HG02852 (cell line): ENCODE data around the gene TBL2.
A peak's percentile ranks its signal among the peaks of the same experiment; 100 is the strongest.
"Not testable (repeated sequence)": the region's sequence is repeated elsewhere in the genome, so short reads cannot be mapped to it uniquely, and the experiment has no call there.

Source experiments
- ATAC-seq: cut with Tn5 transposase; IDR thresholded peaks from one replicate; pipeline ENCODE4 v1.9.1; 2021; ENCODE audit warnings: mild to moderate bottlenecking, moderate library complexity; ENCODE audit not compliant: unreplicated experiment

The TBL2 gene

GRCh38 chr7:73606801-73607691 is 28.7 kb upstream of the TBL2 start:
- no peak for ATAC-seq

DNA sequence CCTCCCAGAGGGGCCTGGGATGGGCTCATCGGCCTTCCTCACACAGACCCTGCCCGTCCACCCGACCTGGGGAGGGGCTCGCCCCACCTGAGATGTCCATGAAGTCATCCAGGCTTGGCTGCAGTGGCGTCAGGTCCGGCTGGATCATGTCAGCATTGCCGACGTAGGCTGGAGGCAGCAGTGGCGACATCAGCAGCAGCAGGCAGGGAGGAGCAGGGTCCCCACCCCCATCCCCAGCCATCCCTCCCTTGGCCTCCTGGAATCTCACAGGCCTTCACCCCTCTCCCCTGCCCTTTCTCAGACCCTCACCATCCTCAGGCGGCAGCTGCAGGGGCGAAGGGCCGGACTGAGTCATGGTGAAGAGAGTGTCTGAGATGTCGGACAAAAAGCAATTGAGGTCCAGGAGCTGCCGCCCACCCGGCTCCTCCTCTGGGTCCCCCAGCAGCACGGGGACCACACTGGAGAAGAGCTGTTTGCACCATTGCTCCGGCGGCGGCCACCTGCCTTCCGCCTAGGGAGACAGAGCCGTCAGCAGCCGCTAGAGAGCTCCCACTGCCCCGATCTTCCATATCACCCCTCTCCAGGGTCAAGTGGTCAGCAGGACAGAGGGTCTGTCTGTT is 27.3 kb upstream of the TBL2 start:
- no peak for ATAC-seq

DNA sequence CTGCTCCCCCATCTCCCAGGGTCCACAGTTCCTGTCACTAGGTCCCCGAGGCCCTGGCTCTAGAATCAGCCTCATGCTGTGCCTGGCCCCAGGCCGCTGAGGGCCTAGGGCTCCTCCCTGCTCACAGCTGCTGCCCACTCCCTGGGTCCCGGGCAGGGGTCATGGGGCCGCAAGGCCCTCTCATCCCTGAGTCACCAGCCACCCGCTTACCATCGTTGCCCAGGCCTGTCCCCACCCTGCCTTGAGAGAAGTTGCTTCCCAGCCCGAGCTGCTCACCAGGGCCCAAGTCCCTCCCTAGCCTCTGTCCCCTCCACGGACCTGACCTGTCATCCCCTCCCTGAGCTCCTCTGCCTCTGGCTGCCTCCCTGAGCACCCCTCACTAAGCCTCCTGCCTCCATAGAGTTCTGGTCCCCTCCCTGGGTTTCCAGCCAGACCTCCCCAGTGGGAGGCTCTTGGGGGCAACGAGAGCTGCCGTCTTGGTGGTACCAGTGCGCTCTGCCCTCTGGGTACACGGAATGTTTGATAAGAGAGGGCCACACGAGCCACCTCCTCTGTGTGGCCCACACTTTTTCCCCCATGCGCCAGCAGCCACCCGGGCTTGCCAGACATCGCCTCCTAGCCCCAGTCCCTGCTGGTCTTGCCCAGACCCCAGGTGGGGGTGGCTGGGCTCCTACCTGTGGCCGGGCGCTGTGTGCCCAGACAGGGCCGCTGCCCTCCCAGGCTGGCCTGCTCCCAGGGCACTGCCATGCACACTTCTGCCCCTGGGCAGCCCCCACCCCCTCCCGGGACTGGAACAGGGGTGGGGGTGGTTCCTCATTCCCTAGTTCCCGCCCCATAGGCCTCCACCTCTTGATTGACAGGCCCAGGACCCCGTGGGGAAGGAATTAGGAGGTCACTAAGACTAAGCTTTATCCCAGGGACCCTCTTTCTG is 24.6 kb upstream of the TBL2 start:
- no peak for ATAC-seq

DNA sequence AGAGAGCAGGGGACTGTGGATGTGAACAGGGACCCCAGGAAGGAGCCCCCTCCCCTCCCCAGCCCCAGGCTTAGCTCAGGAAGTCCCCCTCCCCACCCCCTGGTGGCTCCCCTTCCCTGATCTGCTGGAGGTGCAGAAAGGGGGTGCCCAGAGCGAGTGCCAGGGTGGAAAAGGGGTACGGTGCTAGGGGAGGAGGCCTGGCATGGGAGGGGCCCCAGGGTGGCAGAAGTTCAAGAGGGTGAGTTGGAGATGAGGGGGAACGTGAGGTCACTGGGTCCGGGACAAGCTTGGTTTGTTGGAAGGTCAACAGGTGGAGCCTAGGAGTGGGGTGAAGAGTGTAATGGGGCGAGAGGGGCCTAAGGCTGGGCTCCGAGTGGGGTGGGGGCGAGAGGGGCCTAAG is 21.5 kb upstream of the TBL2 start:
- ATAC-seq: no peak

- no peak for ATAC-seq
These were observed 20.9 kb upstream of the TBL2 start for GRCh38 chr7:73599151-73599882.

GRCh38 chr7:73597978-73598782 is 19.8 kb upstream of the TBL2 start:
- ATAC-seq: no peak

DNA sequence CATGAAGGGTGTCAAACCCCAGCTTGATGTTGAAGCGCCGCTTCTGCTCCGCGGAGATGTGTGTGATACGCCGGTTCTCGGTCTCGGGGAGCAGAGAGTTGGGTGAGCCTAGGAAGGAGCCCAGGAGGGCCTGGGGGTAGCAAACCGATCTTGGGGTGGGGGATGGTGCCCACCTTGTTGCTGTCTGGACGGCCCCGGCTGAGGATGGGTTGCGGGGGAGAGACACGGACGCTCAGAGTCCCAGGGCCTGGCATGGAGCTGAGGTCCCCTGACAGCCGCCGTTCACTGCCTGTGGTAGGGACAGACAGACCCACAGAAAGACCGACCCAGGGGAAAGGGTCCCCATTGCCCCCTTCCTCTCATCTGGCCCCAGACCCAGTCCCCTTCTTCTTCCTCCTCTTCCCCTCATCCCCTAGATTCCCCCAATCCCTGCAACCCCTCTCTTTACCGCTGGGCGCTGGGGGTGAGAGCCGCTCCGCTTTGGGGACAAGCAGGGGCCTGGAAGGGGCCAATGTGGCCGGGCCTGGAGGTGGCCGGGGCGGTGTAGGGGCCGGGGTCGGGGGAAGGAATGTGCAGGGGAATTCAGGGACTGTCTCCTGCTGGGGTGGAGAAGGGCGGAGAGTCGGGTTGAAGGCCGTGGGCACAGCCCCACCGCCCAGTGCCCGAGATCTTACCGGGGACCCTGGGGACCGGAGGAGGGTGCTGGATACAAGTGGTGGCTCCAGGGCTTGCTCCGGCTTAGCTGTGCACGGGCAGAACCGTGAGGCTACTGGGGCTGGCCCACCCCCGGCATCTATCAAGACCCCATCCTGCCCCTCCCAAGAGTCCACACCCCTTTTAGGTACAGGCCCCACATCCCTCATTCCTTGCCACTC is 18.0 kb upstream of the TBL2 start:
- ATAC-seq: no peak

- ATAC-seq: no peak
These were observed 17.0 kb upstream of the TBL2 start for GRCh38 chr7:73595358-73595757.

- ATAC-seq: no peak
These were observed 15.0 kb upstream of the TBL2 start for GRCh38 chr7:73593207-73594045.

GRCh38 chr7:73586911-73587310 is 8.5 kb upstream of the TBL2 start:
- no peak for ATAC-seq

- no peak for ATAC-seq
These were observed 6.8 kb upstream of the TBL2 start for GRCh38 chr7:73585196-73585595.

DNA sequence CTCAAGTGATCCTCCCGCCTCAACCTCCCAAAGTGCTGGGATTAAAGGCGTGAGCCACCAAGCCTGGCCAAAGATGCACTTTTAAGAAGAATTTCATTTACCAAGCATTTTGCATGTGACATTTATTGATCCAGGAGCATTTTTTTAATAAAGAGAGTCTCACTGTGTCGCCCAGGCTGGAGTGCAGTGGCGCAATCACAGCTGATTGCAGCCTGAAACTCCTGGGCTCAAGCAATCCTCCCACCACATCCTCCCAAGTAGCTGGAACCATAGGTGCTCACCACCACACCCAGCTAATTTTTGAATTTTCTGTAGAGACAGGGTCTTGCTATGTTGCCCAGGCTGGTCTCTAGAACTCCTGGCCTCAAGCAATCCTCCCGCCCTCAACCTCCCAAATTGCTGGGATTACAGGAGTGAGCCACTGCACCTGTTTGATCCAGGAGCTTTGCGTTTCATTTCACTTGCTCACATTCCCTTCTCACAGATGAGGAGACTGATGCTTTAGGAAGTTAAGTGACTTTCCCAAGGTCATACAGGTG is 4.4 kb upstream of the TBL2 start:
- no peak for ATAC-seq

GRCh38 chr7:73581006-73581405 is 2.6 kb upstream of the TBL2 start:
- ATAC-seq: not testable (repeated sequence)

- ATAC-seq: peak; percentile 27
These were observed 595 bp downstream of the TBL2 start for GRCh38 chr7:73577627-73578341.

GRCh38 chr7:73573791-73574190 is 4.6 kb downstream of the TBL2 start:
- no peak for ATAC-seq

- no peak for ATAC-seq
These were observed 5.1 kb downstream of the TBL2 start for GRCh38 chr7:73573276-73573675.

- ATAC-seq: no peak
These were observed 5.6 kb downstream of the TBL2 start for GRCh38 chr7:73572767-73573186.
